Activated CD4-positive, alpha-beta T cell treated with anti-CD3 and anti-CD28 coated beads for 48 hours (primary cell): Measurements from ENCODE around the gene TAF4.

Experiments used
- DNase-seq: peaks from one replicate; pipeline ENCODE4 v3.0.0-alpha.2; 2020

Gene TAF4

GRCh38 chr20:62042025-62042820 is 23.5 kb downstream of the TAF4 start:
- DNase-seq: no peak

- no peak for DNase-seq
Measured at GRCh38 chr20:62040933-62041332, 24.7 kb downstream of the TAF4 start.

DNA sequence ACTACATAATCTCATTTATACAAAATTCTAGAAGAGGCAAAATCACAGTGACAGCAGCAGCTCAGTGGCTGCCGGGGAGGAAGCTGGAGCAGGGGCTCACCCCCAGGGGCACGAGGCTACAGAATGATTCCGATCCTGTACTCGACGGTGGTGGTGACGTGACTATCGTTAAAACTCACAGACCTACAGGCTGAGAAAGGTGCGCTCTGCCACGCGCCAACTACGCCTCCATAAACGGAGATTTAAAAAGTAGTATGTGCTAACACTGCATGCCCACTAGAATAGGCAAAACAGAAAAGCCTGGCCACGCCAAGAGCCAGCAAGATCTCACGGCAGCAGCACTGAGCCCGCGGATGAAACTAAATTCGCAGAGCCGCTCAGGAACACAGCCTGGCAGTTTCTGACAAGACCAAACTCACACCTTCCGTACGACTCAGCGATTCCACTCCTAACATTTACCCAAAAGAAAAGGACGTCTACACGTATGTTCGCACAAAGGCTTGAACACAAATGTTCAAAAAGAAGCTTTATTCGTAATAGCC is 25.2 kb downstream of the TAF4 start:
- DNase-seq: no peak

DNA sequence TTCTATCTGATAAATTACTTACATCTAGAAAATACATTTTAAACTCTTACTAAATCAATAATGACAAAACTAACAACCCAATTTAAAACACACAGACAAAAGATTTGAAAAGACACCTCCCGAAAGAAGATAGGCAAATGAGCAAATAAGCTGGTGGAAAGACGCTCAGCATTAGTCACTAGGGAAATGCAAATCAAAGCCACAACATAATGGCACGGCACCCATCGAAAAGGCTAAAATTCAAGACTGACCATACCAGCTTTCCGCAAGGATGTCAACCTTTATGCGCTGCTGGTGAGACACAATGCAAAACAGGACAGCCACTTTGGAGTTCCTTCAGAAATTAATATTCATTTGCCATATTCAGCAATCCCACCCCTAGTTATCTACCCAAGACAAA is 25.9 kb downstream of the TAF4 start:
- no peak for DNase-seq

DNA sequence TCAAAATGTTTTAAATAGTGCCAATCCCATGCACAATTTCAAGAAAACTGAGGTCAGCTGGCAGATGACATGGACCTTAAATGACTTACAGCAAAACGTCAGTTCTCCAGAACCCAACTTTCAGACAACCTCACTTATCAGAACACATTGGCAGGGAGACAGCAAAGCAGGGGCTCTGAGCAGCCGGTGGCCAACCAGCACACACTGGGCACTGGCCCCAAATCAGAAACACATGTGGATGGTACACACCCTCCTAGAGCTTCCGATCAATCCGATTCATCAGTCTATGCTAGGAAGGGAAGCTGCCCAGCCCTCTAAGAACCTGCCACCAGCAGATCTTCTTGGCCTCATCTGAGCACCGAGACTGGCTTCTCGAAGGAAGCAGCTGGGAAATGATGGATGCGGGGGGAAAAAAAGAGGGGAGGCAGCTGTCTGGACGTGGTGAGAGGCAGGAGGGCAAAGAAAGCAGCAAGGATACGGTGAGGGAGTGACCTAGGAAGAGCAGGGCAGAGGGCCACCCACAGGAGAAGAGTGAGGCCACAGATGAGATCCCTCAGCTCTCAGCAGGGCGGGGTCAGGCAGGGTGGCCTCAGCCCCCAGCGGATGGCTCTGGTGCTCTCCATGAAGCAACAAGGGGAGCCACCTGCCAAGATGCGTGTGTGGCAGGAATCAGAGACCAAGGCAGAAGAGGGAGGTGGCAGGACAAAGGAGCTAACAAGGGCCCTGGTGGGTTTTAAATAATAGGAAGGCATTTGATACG is 32.9 kb downstream of the TAF4 start:
- no peak for DNase-seq

GRCh38 chr20:62031462-62032092 is 34.1 kb downstream of the TAF4 start:
- DNase-seq: no peak

GRCh38 chr20:62030834-62031434 is 34.7 kb downstream of the TAF4 start:
- DNase-seq: peak; percentile 40

DNA sequence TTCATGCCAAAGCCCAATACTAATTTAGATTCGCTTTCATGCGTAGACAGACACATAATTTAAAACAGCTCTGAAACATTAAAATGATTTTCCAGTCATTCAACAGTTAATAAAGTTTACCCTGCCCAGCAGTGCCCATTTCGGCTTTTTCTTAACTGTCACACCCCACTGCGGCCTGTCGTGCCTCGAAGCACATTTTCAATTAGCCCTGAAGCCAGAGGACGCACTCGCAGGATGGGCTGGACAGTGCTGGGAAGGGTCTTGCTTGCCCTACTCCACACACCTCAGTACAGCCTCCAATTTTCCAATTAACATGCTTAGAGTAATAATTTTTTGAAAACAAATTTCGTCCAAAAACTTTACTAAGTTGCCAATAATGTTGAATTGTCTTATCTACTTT is 35.3 kb downstream of the TAF4 start:
- no peak for DNase-seq

- DNase-seq: no peak
Measured at GRCh38 chr20:62029949-62030348, 35.7 kb downstream of the TAF4 start.

DNA sequence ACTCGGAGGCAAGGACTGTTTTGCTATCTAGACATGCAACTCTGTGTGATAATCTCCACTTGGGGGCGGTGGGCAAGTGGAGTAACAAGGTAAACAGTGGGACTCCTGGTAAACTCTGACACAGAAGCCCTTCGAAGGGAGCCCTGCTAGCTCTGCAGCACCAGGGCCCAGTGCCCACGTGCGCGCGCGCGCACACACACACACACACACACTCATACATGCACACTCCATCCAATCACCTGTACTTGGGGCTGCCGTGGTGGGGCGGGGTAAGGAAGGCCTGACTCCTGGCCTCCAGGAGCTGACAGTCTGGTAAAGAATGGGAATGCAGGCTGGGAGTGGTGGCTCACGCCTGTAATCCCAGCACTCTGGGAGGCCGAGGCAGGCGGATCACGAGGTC is 36.4 kb downstream of the TAF4 start:
- no peak for DNase-seq

DNA sequence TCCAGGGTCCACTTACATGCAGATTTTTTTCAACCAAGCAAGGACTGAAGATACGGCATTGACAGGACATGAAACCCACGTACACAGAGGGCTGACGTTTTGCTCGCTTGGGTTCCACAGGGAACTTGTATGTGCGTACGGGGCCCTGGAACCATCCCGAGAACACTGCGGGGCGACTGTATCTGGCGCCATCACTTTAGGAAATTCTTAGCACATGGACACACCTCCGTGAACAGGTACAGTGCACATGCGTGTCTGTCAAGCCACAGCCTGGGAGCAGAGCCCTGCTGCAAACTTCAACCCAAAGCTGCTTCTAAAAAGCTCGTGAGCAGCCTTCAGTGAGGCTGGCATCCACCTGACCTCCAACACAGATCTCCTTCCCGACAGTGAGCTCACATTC is 37.3 kb downstream of the TAF4 start:
- no peak for DNase-seq

- DNase-seq: no peak
Measured at GRCh38 chr20:62027698-62028321, 37.9 kb downstream of the TAF4 start.

DNA sequence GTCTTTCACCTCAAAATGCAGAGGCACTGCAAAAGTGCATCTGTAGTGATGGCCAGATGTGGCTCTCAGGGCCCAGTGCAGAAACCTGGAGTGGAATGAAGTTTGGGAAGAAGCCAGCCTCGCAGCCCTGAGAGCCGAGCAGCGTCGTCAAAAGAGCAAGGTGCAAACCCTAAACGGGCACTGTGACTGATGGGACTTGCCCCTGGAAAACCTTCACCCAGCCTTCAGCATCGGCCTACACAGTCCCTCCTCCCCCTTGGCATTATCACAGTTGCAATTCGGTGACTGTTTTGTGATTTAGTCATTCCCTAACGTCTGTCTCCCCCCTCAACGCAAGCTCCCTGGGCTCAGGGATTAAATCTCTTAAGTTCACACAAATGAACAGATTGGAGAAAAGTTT is 38.6 kb downstream of the TAF4 start:
- DNase-seq: no peak

DNA sequence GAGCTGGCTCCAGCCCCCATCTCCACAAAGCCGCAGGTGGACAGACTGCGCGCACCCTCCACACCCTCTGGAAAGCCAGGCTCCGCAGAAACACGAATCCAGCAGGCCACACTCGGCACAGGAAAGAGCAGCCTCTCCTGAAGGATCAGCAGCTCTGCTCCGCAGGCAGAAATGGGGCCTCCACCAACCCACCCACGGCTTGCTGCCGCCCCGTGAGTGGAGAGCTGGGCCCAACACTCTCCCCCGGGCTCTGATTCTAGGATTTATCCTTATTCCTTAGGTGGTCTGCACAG is 39.2 kb downstream of the TAF4 start:
- DNase-seq: no peak

DNA sequence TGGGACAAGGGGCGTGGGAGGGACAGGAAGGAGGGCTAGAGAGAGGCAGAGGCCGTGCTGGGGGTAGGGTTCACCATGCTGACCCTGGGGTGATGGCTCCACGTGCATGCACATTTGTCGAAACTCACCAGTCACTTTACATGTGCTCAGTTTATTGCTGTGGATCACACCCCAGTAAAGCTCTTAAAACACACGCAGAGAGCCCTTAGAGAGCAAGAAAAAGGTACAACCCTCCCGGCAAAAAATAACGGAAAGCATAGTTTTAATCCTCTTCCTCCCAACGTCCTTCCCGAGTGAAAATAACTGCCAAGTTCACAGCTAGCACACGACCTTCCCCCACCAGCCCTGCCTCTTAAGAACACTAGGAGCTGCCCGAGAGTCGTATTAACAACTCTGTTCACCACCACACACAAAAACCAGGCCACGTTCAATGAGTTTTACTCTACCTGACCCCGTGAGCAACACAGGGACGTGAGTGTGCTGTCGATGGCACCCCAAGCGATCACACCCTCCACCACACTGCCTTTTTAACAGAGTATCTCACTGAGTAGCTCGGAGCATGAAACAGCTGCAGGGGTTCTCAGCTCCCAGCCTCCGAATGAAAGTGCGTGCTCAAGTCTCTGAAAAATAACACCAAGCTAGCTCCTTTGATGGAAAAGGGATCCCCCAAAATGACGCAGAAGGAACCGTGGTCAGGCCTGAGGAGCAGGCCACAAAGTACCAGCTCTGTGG is 39.7 kb downstream of the TAF4 start:
- peak; percentile 20 for DNase-seq

- DNase-seq: no peak
Measured at GRCh38 chr20:62025394-62025793, 40.3 kb downstream of the TAF4 start.

DNA sequence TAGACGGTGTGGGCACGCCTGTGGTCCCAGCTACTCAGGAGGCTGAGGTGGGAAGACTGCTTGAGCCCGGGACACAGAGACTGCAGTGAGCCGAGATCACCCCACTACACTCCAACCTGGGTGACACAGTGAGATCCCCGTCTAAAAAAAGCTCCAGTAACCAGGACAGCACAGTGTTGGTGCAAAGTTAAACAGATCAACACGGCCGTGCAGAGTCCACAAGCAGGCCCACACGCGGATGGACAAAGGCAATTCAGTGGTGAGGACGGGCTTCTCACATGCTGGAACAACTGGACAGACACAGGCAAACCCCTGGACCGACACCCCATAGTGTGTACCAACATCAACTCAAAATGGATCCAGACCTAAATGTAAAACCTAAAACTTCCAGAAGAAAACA is 41.7 kb downstream of the TAF4 start:
- no peak for DNase-seq

DNA sequence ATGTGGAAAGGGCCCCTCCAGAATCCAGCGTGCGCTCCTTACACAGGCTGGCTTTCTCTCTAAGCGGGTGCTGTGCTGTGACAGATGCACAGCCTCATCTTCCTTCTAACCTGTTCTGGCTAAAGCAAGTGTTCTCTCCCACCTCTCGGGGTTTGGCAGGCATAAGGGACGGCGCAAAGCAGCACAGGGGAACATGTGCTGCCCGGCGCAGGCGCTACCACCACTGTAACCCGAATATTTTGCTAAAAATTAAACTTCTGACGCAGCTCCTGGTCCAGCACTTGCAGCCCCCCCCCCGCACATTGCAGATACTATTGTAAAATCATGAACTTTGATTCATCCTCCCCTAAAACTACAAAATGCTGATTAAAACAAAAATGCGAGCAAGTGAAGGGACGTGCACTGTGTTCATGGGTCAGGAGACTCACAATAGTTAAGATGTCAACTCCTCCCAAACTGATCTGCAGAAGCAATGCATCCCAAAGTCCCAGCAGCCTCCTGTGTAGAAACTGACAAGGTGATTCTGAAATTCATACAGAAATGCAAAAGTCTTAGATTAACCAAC is 43.0 kb downstream of the TAF4 start:
- DNase-seq: no peak

DNA sequence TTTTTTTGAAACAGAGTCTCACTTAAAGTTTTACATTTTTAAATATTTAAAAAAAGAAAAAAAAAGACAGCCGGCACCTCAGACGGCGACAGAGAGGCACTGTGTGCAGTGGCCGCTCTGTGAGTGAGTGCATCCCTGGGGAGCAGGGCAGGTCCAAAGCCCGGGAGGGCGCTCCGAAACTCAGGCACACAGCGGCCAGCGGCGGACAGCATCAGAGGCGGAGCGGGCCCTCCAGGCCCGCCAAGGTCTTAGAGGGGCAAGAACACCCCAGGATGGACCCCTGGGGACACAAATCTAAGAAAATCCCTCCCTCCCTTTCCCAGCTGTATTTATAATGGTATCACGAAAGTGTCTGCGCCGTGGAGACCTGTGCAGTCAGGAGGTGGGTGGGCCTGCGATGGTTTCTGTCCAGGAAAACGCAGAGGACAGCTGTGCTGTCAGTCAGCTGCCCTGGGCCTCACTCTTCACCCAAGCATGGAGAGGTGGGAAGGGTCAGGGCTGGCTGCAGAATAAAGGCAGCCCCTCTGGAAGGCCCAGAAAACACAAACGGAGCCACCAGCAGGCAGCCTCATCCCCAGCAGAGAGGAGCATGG is 43.8 kb downstream of the TAF4 start:
- no peak for DNase-seq

GRCh38 chr20:62020935-62021701 is 44.6 kb downstream of the TAF4 start:
- DNase-seq: no peak
